HuH-7 (cell line): ENCODE results near the gene ADCY2.

ENCODE experiments used
- DNase-seq: peaks from one replicate; pipeline ENCODE4 v3.0.0; 2011; ENCODE audit warnings: low spot score

The ADCY2 gene

DNA sequence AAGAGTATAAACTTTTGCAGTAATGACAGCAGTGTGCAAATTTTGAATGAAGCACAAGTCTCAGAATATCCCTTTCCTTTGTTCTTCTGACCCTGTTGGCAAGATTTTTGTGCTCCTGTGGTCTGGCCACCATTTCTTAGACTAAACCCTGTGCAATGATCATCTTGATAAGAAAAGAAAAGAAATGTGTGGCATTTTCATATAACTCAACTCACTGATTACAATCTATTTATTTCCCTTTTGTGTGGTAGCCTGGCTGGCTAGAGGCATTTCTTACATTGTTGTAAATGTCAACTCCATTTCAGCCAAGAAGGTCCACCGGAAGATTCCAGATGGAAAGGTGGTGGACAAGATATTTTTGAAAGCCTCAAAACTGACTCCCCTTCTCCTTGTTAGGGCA, 41.9 kb downstream of the ADCY2 start:
- no peak for DNase-seq

DNA sequence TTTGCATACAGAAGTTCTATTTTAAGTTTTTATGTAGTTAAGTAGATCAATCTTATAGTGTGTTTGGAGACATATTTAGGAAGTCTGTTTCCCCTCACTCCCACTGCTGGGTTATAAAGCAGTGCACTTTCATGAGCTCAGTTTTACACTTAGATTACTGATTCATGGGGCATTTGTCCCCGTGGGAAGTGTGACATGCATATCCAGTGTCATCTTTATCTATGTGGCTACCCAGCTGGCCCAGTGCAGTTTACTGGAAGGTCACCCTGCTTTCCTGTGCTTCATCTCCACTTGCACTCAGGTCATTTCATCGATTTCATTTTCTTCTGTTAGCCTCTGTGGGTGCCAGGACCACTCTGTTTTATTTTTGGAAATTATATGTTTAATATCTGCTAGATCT, 49.1 kb downstream of the ADCY2 start:
- no peak for DNase-seq

DNA sequence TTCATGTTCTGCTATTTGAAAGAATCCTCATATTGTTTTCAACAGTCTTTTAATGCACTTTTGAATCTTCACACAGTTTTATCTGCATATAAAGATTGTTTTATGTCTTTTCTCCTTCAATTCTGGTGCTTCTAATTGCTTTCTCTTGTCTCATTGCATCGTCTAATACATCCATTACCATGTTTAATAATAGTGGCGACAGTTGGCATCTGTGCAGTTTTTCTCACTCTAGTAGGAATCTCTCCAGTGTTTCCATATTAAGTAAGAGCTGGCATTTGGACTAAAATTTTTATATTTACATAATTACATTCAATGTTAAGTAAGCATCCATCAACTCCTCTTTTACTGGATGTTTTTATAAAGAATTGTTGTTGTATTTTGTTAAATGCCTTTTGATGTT, 49.9 kb downstream of the ADCY2 start:
- DNase-seq = no peak

DNA sequence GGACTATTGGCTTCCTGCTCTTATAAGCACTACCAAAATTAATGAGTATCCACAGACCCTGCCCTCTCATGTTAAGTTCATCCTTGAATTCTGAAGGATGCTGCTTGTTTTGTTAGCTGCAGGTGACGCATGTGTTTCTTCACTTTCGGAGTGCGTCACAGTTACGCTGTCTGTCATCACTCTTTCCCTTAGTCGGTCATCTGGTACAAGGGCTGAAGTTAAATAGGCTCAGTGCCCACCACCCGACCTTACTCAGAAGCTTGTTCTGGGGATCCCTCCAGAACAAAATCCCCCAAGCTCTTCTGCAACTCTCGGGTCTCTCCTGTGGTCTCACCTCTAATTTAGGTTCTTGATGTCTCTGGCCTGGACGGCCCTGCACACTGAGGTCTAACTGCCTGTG, 51.0 kb downstream of the ADCY2 start:
- DNase-seq = no peak

DNA sequence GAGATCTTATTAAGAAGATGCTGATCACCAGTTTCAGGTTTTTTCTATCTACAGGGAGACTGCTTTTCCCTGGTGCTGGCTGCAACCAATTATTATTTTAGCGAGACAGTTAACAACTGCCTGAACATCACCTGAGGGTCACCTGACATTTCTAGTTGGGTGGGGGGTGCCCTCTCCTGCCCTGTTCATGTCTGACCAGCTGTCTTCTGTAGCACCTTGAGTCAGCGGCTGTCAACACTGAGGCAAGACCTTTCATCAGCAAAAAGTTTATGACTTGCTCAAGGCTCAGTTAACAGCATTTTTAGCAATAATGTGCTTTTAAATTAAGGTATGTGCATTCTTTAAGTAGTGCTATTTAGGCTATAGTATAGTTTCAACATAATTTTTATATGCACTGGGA, 58.0 kb downstream of the ADCY2 start:
- no peak for DNase-seq

DNA sequence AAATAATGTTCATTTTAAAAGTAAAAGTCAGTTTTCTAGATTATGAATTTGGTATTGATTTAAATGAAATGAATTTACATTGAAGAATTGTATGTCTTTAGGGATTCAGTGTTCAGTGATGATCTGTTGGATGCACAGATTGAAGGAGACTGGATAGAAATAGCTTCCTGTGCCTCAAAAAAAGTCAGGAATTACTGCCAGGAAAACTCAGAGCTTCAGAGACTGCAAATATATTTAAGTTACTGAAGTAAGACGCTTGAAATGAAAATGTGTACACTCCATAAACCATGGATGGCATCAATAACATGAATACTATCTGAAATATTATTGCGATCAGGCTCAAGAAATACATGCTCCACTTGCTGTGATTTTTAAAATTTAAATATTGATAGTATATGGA, 60.3 kb downstream of the ADCY2 start:
- DNase-seq = no peak

DNA sequence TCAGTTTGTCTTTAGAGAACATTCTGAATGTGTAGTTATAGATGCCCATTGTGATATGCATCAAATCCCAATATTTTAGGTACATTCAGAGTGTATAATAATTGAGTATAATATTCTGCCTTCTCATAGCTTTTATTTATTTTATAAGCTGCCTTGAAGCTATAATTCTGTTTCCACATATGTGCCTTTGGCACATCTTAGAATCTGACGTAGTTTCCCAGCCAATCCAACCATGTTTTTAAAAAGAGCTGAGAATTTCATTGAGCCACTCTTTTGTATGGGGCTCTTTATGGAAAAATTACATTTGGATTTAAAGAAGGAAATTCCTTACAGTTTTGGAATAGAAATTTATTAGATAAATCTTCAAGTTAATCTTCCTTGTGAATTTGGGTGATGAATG, 65.4 kb downstream of the ADCY2 start:
- no peak for DNase-seq

DNA sequence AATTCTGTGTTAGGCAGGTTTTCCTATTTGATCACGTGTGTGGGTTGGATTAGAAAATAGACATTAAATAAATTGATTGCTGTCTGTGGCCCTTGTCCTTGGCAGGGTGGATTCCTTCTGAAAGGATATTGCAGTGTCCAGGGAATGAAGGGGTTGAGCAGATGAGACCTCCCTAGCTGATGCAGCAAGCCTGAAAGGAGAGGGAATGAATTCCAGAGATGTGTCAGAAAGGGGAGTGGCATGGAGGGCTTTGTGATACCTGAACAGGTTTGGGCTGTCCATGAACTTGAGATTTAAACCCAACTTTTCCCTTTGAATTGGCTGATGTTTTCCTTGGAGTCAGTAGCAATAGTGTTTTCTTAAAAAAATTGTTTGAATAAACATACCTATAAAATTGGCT, 66.8 kb downstream of the ADCY2 start:
- no peak for DNase-seq

DNA sequence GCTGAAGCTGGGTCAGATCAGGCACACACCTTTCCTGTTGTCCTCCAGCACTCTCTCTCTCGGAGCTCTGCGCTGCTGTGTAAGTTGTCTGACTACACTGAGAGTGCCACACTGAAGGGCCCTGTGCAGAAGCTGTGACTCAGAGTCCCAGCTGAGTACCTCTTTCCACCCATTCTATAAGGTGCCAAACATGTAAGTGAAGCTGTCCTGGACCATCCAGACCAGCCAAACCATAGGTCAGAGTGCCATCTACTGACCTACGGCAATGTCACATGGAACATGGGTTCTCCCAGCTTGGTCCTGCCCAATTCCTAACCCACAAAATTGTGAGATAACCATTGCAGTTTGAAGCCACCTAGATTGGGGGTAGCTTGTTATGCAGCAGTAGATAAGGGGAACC, 68.2 kb downstream of the ADCY2 start:
- DNase-seq = no peak

DNA sequence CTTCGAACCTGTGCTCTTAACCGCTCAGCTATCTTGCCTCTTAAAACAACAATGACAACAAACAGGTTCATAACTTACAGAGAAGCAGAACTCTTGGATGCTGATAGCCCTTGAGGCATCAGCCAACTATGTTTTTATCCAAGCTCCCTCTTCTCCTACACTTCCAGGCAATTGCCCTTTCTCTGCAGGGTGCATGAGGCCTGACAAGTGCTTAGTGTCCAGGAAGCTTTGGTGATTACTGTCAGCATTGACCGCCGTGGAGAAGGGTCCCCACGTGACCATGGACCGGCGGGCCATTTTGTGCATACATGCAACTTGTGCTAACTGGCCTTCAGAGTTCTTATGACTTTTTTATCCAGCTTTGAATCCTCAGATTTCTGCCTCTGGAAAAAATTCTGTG, 71.2 kb downstream of the ADCY2 start:
- no peak for DNase-seq

DNA sequence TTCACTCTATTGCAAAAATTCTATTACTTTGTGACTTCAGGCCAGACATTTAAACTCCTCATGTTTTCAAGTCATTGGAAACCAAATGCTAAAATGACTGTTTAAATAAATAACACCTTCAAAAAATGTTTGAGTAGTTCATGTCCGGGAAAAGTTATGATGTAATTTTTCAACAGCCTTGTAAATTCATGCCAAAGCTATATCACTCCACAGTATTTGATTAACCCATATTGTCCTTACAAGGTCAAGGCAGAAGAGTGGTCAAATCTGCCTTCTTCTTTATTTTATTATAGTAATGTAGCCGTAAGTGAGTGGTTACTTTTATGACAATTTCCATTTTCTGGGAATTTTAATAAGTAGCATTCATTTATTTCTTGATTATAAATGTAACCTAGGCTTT, 72.8 kb downstream of the ADCY2 start:
- no peak for DNase-seq

DNA sequence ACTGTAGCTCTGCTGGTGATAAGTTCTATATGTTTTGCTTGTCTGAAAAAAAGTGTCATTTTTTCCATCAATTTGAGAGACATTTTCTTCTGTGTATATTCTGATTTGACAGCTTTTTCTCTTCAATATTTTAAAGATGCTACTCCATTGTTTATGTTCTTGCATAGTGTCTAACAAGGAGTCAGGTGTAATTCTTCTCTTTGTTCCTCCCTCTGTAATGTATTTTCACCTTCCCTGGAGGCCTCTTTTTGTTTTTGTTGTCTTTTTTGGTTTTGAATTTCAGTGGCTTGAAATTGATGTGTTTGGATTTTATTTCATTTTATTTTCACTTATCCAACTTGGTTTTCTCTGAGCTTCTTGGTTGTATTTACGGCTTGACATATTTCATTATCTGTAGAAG, 75.8 kb downstream of the ADCY2 start:
- DNase-seq = no peak

DNA sequence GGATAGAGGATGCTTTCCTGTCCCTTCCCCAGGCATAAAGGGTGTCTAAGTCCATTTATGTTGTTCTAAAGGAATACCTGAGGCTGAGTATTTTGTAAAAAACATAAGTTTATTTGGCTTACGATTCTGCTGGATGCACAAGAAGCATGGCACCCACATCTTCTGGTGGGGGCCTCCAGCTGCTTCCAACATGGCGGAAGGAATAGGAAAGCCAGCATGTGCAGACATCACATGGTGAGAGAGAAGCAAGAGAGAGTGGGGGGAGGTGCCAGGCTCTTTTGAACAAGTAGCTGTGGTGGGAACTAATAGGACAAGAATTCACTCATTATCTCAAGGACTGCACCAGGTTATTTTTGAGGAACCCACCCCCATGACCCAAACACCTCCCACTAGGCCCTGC, 77.2 kb downstream of the ADCY2 start:
- no peak for DNase-seq

DNA sequence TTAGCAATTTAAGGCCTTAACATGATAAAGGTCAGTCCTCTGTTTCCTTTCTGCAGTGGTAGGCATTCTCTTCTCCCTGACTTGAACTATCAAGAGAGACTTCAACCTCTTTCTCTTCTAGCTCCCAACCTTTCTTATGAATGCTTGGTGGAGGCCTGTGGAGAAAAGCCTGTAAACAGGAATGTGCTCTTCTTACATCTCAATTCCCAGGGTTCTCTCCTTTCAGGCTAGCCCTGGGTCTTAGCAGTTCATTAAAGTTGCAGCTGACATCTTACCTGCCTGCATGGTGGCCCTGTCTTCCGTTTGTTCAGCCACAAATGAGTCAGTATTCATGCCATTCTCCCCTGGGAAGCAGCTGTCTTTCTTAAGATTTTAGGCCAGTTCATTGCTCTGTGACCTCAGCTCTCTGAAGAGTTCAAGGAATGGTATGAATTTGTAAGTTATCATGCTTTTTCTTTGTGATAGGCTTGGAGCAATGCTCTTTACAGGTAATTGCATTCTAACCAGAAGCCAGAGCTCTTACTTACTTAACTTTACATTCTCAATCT, 77.8 kb downstream of the ADCY2 start:
- no peak for DNase-seq

DNA sequence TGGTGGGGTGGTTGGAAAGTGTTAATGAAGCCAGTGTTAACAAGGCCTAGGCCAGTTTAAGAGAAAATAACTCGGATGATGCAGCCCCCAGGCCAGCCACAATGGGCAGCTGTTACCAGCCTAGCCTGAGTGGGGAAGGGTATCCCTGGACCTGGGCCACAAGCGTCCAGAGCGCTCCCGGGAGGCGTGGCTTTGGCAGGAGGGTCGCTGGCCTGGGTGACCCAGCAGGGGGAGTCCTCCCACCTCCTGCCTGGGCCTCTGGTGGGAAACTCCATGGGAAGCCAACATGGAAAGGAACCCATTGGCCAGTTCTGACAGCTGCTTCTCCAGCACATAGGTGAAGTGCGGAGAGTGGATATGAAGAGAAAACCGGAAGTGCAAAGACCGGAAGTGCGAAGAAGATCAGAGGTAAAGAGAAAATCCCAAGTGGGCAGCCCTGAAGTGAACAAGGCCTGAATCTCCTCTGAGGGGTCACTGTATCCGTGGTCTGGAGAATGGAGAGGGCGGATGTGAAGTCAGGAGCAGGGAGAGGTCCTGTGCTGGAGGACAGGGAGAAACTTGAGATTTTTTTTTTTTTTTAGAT, 79.0 kb downstream of the ADCY2 start:
- no peak for DNase-seq

DNA sequence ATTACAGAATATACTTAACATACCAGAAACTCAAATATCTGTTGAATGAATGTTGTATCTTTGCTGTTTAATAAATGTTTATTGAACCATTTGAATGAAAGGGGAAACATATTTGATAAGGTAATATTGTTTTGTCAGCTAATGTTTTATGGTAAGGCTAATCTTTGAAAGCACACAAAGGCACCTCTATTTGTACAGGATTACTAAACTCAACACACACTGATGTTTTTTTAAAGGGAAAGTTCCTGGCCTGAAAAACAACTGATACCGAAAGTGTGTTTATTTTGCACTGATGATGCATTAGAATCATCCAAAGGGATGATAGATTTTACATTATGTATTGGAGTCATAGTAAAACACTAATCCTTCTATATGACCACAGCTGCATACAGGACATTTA, 82.5 kb downstream of the ADCY2 start:
- no peak for DNase-seq

DNA sequence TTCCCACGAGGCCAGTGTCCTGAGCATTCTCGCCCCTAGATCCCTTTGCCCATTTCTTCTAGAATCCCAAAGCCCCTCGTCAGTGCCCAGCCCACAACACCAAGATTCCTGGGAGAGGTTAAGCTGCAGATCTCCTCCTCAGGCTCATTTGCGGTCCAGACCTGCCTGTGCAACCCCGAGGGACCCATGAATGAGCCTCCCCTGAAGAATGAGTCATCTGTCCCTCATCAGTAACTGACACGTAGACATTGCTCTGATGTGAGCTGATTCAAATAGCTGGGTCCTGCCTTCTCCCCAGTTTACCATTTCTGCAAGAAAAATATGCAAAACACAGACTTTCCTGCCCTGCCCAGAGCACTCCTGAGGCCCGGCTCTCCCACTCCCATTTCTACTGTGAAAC, 92.8 kb downstream of the ADCY2 start:
- DNase-seq = no peak

DNA sequence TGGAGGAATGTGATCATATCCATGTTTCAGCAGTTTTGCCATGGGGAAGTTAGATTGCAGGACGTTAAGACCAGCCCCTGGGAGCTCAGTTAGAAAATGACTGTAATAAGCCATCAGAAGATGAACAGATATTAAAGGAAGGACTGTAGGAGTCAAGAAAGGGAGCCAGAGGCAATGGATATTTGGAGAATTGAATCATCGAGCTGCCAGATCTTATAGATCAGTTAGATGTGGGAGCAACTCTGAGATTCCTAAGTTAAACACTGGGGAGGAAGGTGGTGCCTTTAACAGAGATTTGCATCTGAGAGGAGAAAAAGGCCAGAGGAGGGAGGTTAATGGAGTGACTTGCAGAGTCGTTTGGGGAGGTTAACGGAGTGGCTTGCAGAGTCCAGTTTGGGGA, 96.4 kb downstream of the ADCY2 start:
- no peak for DNase-seq

DNA sequence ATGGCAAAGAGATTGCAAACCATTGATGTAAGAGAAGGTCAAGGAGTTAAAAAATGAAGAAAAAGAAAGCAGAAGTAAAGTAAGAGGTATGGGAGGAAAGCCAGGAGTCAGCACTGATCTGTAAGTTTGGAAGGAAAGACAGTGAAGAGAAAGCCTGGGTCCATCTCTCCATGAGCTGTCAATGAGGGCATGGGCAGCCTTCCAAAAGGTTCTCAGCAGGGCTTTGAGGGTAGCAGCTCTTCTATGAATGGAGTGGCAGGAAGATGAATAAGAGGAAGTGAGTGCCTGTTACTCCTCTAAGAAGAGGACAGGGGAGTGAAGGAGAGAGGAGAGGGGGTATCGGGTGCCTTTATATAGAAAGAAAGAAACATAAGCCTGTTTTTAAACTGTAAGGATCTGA, 97.1 kb downstream of the ADCY2 start:
- no peak for DNase-seq

DNA sequence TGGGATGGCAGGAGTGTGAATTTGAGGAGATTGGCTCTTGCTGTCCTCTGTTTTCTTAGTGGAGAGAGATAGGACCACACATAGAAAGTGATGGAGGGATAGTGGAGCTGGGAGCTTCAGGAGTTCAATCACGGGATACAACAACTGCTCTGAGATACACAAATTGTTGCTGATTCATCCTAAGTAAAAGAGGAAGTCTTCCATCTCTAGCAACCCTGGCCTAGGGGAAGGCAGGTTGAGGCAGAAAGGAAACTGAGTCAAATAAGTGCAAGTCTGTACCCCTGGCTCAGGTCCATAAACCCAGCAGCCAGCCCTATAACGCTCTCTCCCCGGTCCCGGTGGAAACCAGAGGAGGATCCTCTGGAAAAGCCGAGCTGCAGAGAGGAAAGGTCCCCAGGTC, 97.7 kb downstream of the ADCY2 start:
- no peak for DNase-seq

DNA sequence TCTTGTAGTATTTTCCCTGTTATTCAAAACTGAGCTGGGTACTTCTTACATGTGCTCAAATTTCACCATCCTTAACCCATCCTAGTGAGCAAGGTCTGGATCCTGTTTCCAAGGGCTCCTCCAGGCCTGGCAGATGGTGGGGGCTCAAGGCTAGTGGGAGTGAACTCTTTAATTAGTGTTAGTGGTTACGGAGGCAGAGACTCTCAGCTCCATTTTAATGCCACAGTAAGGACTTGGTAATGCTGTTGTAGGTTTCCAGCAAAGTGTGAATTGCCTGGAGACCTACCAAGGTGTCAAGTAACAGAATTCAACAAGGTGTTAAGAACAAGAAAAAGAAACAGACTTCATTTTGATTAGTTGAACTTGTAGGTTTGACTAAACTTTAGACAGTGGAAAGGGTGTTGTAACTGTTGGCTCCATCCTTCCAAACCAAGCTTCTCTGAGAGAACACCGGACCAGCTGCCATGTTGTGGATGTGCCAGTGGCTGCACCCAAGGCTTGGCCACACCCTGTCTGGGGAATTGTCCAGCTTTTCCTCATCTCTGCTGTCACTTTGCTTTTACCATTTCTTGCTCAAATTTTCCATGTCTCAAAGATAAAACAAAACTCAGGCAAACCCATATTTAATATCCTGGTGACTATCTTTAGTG, 98.7 kb downstream of the ADCY2 start:
- no peak for DNase-seq

DNA sequence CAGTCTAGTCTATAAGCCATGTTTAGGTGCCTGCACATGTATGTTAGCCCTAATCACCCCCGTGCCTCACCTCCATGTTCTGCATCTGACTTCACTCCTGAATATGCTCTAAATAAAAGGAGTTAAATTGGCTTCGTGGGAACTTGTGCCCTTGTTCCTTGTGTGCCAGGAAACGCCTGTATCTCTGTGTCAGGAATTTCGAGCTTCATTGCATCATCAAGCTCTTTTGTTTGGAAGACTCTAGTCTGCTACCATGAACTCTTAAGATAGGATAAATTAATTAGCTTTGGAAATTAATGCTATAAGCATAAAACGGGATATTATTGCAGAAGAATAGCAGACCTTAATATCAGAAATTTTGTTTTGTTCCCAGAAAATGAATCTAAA, 99.2 kb downstream of the ADCY2 start:
- DNase-seq = no peak

DNA sequence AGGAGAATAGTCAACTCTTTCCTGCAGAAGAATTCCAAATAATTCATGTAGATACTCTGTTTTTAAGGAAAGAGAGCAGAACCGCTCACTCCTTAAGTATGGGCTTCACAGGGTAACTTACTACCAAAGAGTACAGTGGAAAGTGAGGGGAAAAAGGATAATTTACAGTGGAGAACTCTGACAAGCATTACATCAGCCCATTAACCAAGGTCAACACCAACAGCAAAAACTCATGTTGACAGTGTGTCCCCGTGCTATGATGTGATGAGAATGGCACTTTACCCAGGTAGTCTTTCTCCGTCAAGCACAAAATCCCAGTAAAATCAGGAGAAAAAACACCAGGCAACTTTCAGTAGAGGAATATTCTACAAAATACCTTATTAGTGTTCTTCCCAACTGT, 104.3 kb downstream of the ADCY2 start:
- no peak for DNase-seq

DNA sequence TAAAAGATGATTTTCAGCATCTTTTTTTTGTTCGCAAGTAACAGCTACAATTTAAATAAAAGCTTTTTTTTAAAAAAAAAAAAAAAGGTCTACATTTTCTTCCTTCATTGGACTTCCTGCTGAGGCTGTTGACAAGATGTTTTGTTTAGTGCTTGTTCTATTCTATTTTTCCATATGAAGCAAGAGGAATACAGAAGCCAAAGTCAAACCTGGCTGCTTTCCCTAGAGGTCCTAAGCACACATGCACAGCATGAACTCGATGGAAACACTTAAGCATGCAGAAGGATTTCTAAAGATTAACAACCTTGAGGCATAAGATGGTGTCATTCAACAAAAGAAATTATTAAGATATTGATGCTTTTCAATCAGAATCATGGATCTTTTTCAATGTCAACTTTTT, 105.1 kb downstream of the ADCY2 start:
- no peak for DNase-seq
